Measurements from ENCODE around the gene CCNI. TPM values are rescaled to one million over a fixed set of nuclear protein-coding genes. Genes with fewer than 3 reads are reported as not detected.

Gene CCNI
- total RNA-seq, 1 experiment from 2014 or later, result 208 TPM

- RAD21 ChIA-PET (ENCODE audit: low non-redundant PET in 1 of 2, low total read pairs in 2 of 2, uncharacterized antibody in 2 of 2, unreplicated experiment in 2 of 2), result no interaction called here
- intact Hi-C loops (cut with micrococcal nuclease), result no loop called here
- Histone ChIP-seq H3K4me3 (replicated peaks in 1 of 2; ENCODE audit: low read depth in 1 of 2, low read length in 2 of 2) (no peak overlapping the region), H3K4me1 (ENCODE audit: control insufficient read depth in 1 of 2, insufficient read depth in 2 of 2, low read length in 2 of 2) (no peaks in the 10 kb centered on the region), H3K36me3 (ENCODE audit: control insufficient read depth in 1 of 2, insufficient read depth in 2 of 2, low read length in 2 of 2) (peaks cover 13% of the 10 kb centered on the region in 2 experiments; a peak in 2 of 4 replicates), H3K9ac (ENCODE audit: low read length) (no peak overlapping the region), H3K9me2 (ENCODE audit: insufficient read depth) (no peaks in the 10 kb centered on the region), H3K27me3 (ENCODE audit: insufficient read depth, low read length) (no peaks in the 10 kb centered on the region), H3K4me2 (ENCODE audit: low read length) (no peak overlapping the region), H3K27ac (ENCODE audit: low read depth, low read length) (no peak overlapping the region), H2AFZ (ENCODE audit: low read depth, low read length, poor library complexity, severe bottlenecking) (no peak overlapping the region), H3K79me2 (ENCODE audit: insufficient read depth, low read length) (no peaks in the 10 kb centered on the region), H3K9me3 (ENCODE audit: control insufficient read depth in 1 of 2, insufficient read depth in 1 of 2, low read depth in 1 of 2, low read length in 2 of 2) (no peaks in the 10 kb centered on the region), H4K20me1 (ENCODE audit: insufficient read depth) (no peaks in the 10 kb centered on the region)
- TF ChIP-seq CBX3 (IDR thresholded peaks at IDR 0.05; ENCODE audit: low read depth), result no peak
- no peak for TF ChIP-seq FOSL1 (IDR thresholded peaks at IDR 0.05; ENCODE audit: low read depth)
- TF ChIP-seq REST (IDR thresholded peaks at IDR 0.05; ENCODE audit: low read depth), result no peak
- TF ChIP-seq EGR1 (IDR thresholded peaks at IDR 0.05; ENCODE audit: low read depth), result no peak
- TF ChIP-seq ZNF274 (IDR thresholded peaks at IDR 0.05; ENCODE audit: low read depth, low read length), result no peak
- no peak for TF ChIP-seq SRF (IDR thresholded peaks at IDR 0.05; ENCODE audit: low read depth)
- TF ChIP-seq CEBPB (IDR thresholded peaks at IDR 0.05; ENCODE audit: low read depth), result no peak
- TF ChIP-seq, protein P1, sequence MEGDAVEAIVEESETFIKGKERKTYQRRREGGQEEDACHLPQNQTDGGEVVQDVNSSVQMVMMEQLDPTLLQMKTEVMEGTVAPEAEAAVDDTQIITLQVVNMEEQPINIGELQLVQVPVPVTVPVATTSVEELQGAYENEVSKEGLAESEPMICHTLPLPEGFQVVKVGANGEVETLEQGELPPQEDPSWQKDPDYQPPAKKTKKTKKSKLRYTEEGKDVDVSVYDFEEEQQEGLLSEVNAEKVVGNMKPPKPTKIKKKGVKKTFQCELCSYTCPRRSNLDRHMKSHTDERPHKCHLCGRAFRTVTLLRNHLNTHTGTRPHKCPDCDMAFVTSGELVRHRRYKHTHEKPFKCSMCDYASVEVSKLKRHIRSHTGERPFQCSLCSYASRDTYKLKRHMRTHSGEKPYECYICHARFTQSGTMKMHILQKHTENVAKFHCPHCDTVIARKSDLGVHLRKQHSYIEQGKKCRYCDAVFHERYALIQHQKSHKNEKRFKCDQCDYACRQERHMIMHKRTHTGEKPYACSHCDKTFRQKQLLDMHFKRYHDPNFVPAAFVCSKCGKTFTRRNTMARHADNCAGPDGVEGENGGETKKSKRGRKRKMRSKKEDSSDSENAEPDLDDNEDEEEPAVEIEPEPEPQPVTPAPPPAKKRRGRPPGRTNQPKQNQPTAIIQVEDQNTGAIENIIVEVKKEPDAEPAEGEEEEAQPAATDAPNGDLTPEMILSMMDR (IDR thresholded peaks at IDR 0.05 in 2 of 3, conservative IDR thresholded peaks at IDR 0.05 in 1 of 3; ENCODE audit: borderline replicate concordance in 1 of 3, insufficient read depth in 1 of 3, low read depth in 2 of 3, low read length in 2 of 3), result no peak
- POLR2A ChIA-PET, result no interaction called here
- CTCF ChIA-PET, result no interaction called here
- DNase-seq (ENCODE audit: low read depth, low spot score) (no peak), ATAC-seq (no peak)
- BruUV-seq (replicated peaks), result no TSS peak
Measured at GRCh38 chr4:77026322-77026704, 49.5 kb downstream of the CCNI start.
